CD4-positive, alpha-beta T cell treated with Interleukin-6 for 4 hours (primary cell): ENCODE measurements around the gene CIP2A.

Experiments used
- DNase-seq: peaks from one replicate; pipeline ENCODE4 v3.0.0-alpha.2; 2020; ENCODE audit warnings: mixed read lengths

CIP2A gene

DNA sequence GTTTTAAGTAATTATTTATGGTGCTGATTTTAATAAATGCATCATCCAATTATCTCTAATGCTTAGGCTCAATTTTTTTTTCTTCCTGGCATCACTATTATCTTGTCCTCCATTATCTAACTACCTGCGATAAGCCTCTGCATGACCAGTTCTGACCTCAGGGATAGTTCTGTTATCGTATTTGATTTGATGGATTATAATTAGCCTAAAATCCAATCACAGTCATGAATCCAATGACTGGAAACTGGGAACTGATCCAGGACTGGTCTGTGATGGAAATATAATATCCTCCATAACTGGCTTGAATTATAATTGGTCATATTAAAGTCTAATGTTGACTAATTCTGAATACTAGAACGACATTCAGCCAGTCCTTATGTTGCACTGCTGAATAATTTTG, 80.0 kb downstream of the CIP2A start:
- no peak for DNase-seq

DNA sequence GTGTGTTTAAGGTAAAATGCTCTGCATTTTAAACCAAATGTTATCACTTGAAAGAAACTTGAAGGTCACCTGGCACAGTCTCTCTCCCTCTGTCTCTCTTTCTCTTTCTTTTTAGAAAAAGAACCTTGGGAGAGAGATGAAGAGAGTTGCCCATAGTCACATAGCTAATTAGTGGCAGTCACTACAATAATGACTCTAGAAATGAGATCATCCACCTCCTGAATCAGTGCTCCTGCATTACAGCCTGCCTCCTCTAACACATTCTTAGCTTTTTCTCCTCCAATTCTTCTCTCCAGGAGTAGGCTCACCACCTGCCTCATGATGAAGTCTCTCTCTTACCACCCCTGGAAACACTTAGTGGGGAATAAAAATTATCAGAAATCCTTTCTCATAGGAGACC, 81.3 kb downstream of the CIP2A start:
- no peak for DNase-seq

DNA sequence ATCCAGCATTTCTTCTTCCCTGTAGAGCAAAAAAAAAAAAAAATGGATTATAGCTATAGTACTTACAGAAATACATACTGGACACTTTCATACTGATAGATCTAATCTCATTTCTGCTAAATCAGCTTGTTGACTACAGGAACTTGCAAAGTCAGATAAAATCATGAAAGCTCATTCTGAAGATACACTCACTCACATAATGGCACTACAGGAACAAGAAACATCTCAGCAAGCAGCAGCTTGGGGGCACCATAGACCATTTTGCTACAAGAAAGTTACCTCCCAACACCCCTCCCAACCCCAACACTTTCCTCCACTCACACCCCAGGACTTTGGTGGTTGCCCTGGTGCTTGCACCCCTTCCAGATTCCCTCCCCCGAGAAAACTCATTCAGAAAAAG, 83.4 kb downstream of the CIP2A start:
- DNase-seq, result no peak

DNA sequence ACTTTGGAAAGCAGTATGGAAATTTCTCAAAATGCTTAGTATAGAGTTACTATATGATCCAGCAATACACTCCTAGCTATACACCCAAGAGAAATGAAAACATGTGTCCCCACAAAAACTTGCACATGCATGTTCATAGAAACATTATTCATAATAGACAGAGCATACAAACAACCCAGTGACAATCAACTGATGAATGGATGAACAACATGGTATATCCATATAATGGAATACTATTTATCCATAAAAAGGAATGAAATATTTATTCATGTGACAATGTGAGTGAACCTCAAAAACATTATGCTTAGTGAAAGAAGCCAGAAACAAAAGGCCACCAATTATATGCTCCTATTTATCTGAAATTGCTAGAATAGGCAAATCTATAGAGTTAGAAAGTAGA, 85.5 kb downstream of the CIP2A start:
- DNase-seq, result no peak

DNA sequence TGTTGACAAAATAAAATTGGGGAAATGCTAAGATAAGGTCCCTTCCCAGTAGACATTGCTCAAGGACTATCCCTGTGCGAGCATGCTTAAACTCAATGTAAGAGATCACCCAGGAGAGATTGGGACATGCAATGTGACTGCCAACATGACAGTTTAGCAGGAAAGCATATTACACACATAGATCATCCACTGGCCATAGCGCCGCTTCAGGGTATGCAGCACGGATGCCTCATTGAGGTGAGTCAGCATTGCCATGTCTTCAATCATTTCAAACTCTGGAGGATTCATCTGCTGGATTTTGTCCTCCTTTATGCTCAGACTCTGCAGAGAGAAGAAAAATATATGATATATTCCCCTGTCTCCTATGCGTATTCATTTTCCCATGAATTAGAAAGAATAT, 87.7 kb downstream of the CIP2A start:
- no peak for DNase-seq

DNA sequence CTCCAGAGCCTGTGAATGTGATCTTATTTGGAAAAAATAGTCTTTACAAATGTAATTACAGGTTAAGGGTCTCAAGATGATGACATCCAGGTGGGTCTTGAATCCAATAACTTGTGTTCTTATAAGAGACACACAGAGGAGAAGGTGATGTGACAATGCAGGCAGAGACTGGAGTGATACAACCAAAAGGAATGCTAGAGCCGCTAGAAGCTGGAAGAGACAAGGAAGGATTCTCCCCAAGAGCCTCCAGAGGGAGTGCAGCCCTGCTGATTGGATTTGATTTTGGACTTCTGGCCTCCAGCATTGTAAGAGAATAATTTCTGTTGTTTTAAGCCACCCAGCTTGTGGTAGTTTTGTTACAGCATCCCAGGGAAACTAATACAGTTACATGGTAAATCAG, 88.5 kb downstream of the CIP2A start:
- no peak for DNase-seq
